AG09319 (cell line): ENCODE results near the gene ABHD16A.

Experiments used
- DNase-seq: peaks from one replicate; pipeline ENCODE4 v3.0.0-alpha.2; 2010; ENCODE audit warnings: low read depth; ENCODE audit errors: extremely low read depth
- CTCF ChIP-seq: IDR thresholded peaks from 2 replicates; pipeline ENCODE4 v1.5.1; 2011; ENCODE audit warnings: low read depth, mild to moderate bottlenecking, inconsistent platforms, low read length, moderate library complexity

ABHD16A gene

GRCh38 chr6:31701666-31702404 lies 1.3 kb downstream of the ABHD16A start:
- no peak for TF ChIP-seq CTCF
- DNase-seq, result no peak

GRCh38 chr6:31700740-31701401 lies 2.3 kb downstream of the ABHD16A start:
- no peak for TF ChIP-seq CTCF
- no peak for DNase-seq

- DNase-seq, result no peak
- no peak for TF ChIP-seq CTCF
Observed at GRCh38 chr6:31697555-31697954, 5.6 kb downstream of the ABHD16A start.

GRCh38 chr6:31693535-31693934 lies 9.6 kb downstream of the ABHD16A start:
- DNase-seq, result no peak
- TF ChIP-seq CTCF, result no peak

- TF ChIP-seq CTCF, result no peak
Observed at GRCh38 chr6:31692886-31693285, 10.2 kb downstream of the ABHD16A start.

GRCh38 chr6:31692353-31692752 lies 10.8 kb downstream of the ABHD16A start:
- no peak for DNase-seq
- TF ChIP-seq CTCF, result no peak

More at GRCh38 chr6:31692886-31693285, 10.2 kb downstream of the ABHD16A start:
- DNase-seq, result no peak

- no peak for DNase-seq
- TF ChIP-seq CTCF, result no peak
Observed at GRCh38 chr6:31691564-31692108, 11.5 kb downstream of the ABHD16A start.
